ENCODE results near the gene IP6K2.

IP6K2 gene

DNA sequence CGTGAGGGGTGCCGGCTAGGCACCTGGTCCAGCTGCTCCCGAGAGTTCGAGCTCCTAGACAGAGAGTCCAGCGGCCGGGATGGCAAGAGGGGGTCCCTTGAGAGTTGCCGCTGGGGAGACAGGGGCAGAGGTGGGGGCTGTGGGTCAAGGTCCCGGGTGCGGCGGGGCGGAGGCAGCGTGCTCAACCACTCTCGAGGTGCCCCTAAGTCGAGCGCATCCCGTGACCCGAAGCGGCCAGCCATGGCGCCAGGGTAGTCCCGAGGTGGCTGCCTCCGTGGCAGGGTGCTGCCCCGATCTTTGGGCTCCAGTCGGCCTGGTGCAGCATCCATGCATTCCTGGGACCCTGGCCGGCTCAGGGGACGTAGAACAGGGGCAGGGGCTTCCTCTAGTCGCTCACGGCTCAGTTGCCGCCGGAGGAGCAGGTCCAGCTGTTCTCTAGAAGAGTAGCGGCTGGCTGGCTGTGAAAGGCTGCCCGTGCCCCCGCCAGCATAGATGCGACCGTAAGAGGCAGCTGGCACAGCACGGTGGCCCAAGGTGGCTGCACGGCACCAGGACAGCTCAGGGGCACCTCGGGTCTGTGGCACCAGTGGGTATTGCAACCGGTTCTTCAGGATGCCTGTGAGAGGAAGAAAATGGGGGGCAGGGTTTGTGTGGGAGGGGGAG is 76.9 kb downstream of the IP6K2 start:
- no peak for DNase-seq (ENCODE audit: low read depth in 2 of 3, low spot score in 1 of 3)

Measured in stimulated activated CD4-positive, alpha-beta T cell treated with anti-CD3 and anti-CD28 coated beads, Interleukin-12 subunit alpha, Interleukin-12 subunit beta, amount 100 ng/mL, for 48 hours (primary cell).